ENCODE data around the gene PGBD5. TPM values are rescaled to one million over a fixed set of nuclear protein-coding genes. Genes with fewer than 3 reads are reported as not detected.

Gene PGBD5
- polyA plus RNA-seq, 1 donor (not counting 4 experiments of a cell fraction or from before 2014, with no cell fraction given), result 0.28 TPM

- no peaks in the 10 kb centered on the region for H3K9me3 ChIP-seq (ENCODE audit: control insufficient read depth, low read depth, low read length)
- no peaks in the 10 kb centered on the region for H3K79me2 ChIP-seq (ENCODE audit: control insufficient read depth, insufficient read depth, low read length)
- H3K4me2 ChIP-seq (ENCODE audit: control insufficient read depth, extremely low read depth, insufficient read depth, low read depth, low read length), result no peak overlapping the region
- FAIRE-seq (no peak), DNase-seq (ENCODE audit: low read depth, low spot score) (no peak)
- TF ChIP-seq EZH2 (IDR thresholded peaks at IDR 0.05; ENCODE audit: low read length) (no peak), CTCF (optimal IDR thresholded peaks at IDR 0.05 in 1 of 3, IDR thresholded peaks at IDR 0.05 in 1 of 3, conservative IDR thresholded peaks at IDR 0.05 in 1 of 3; ENCODE audit: extremely low read depth in 1 of 3, insufficient read depth in 2 of 3, low read length in 3 of 3) (no peak)
- H3K4me3 ChIP-seq (ENCODE audit: control insufficient read depth in 2 of 3, extremely low read depth in 1 of 3, insufficient read depth in 2 of 3, low read depth in 1 of 3, low read length in 3 of 3), result no peak overlapping the region
- no peak overlapping the region for H2AFZ ChIP-seq (ENCODE audit: control insufficient read depth, low read length)
- dilution Hi-C loops (cut with MboI; ENCODE audit: extremely low pct_ligation_motif_present, low sequenced_read_pairs), result no loop called here
- H3K9ac ChIP-seq (ENCODE audit: control insufficient read depth, extremely low read depth, insufficient read depth, low read length), result no peak overlapping the region
- no peaks in the 10 kb centered on the region for H3K4me1 ChIP-seq (ENCODE audit: control insufficient read depth, extremely low read depth, insufficient read depth, low read length)
- peaks cover 7% of the 10 kb centered on the region for H3K27me3 ChIP-seq (ENCODE audit: control insufficient read depth, extremely low read depth, insufficient read depth, low read length)
- no peaks in the 10 kb centered on the region for H3K9me1 ChIP-seq (ENCODE audit: control insufficient read depth, extremely low read depth, insufficient read depth, low read length)
- no peaks in the 10 kb centered on the region for H3K36me3 ChIP-seq (ENCODE audit: control insufficient read depth in 2 of 2, extremely low read depth in 1 of 2, insufficient read depth in 2 of 2, low read length in 2 of 2)
- no peaks in the 10 kb centered on the region for H4K20me1 ChIP-seq (ENCODE audit: control insufficient read depth, extremely low read depth, insufficient read depth, low read length)
- no peak overlapping the region for H3K27ac ChIP-seq (ENCODE audit: control insufficient read depth, insufficient read depth, low read length)
These were observed 93.5 kb downstream of the PGBD5 start for GRCh38 chr1:230332575-230333066.

GRCh38 chr1:230332061-230332460 lies 94.1 kb downstream of the PGBD5 start:
- Histone ChIP-seq H3K79me2 (ENCODE audit: control insufficient read depth, insufficient read depth, low read length) (no peaks in the 10 kb centered on the region), H3K4me3 (ENCODE audit: control insufficient read depth in 2 of 3, extremely low read depth in 1 of 3, insufficient read depth in 2 of 3, low read depth in 1 of 3, low read length in 3 of 3) (no peak overlapping the region), H3K9ac (ENCODE audit: control insufficient read depth, extremely low read depth, insufficient read depth, low read length) (no peak overlapping the region), H3K27ac (ENCODE audit: control insufficient read depth, insufficient read depth, low read length) (no peak overlapping the region), H2AFZ (ENCODE audit: control insufficient read depth, low read length) (no peak overlapping the region), H3K4me1 (ENCODE audit: control insufficient read depth, extremely low read depth, insufficient read depth, low read length) (no peaks in the 10 kb centered on the region), H3K4me2 (ENCODE audit: control insufficient read depth, extremely low read depth, insufficient read depth, low read depth, low read length) (no peak overlapping the region), H4K20me1 (ENCODE audit: control insufficient read depth, extremely low read depth, insufficient read depth, low read length) (no peaks in the 10 kb centered on the region), H3K36me3 (ENCODE audit: control insufficient read depth in 2 of 2, extremely low read depth in 1 of 2, insufficient read depth in 2 of 2, low read length in 2 of 2) (no peaks in the 10 kb centered on the region), H3K9me3 (ENCODE audit: control insufficient read depth, low read depth, low read length) (no peaks in the 10 kb centered on the region), H3K9me1 (ENCODE audit: control insufficient read depth, extremely low read depth, insufficient read depth, low read length) (no peaks in the 10 kb centered on the region), H3K27me3 (ENCODE audit: control insufficient read depth, extremely low read depth, insufficient read depth, low read length) (peaks cover 7% of the 10 kb centered on the region)
- TF ChIP-seq CTCF (optimal IDR thresholded peaks at IDR 0.05 in 1 of 3, IDR thresholded peaks at IDR 0.05 in 1 of 3, conservative IDR thresholded peaks at IDR 0.05 in 1 of 3; ENCODE audit: extremely low read depth in 1 of 3, insufficient read depth in 2 of 3, low read length in 3 of 3) (no peak), EZH2 (IDR thresholded peaks at IDR 0.05; ENCODE audit: low read length) (no peak)
- FAIRE-seq (no peak), DNase-seq (ENCODE audit: low read depth, low spot score) (no peak)
- dilution Hi-C loops (cut with MboI; ENCODE audit: extremely low pct_ligation_motif_present, low sequenced_read_pairs), result no loop called here

Data from keratinocyte (primary cell).